Measurements from ENCODE around the gene ALPK3. TPM values are rescaled to one million over a fixed set of nuclear protein-coding genes. Genes with fewer than 3 reads are reported as not detected.

Gene ALPK3
- total and polyA plus RNA-seq, 2 experiments from 2014 or later = 3.7 to 29.7 TPM

DNA sequence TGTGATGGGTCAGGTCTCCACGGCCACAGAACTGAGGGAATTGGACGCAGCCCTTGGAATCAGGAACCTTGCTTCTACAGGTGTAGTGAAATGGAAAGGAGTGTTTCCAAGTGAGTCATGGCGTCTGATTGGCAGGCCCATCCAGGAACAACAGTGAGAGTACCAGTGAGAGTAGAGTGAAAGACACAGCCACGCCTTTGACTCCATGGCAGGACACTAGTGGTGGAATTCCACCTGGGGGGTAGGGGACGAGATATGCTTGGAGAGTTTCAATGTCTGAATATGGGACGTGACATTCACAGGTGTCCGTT, 64.3 kb downstream of the ALPK3 start (continued):
- TF ChIP-seq ZNF462 (CRISPR knock-in tag; IDR thresholded peaks at IDR 0.05) (no peak), ZNF331 (CRISPR knock-in tag; IDR thresholded peaks at IDR 0.05; ENCODE audit: low read depth) (no peak), CREB1 (CRISPR knock-in tag; IDR thresholded peaks at IDR 0.05; ENCODE audit: low read depth) (no peak), NANOG (IDR thresholded peaks at IDR 0.05; ENCODE audit: borderline replicate concordance) (no peak), STAT1 (IDR thresholded peaks at IDR 0.05; ENCODE audit: unreplicated experiment) (no peak), JUNB (IDR thresholded peaks at IDR 0.05; ENCODE audit: unreplicated experiment) (no peak), CTCF (conservative IDR thresholded peaks at IDR 0.05; ENCODE audit: low read depth in 2 of 2) (no peak), POLR2AphosphoS5 (IDR thresholded peaks at IDR 0.05; ENCODE audit: low read depth) (no peak), EZH2phosphoT487 (IDR thresholded peaks at IDR 0.05; ENCODE audit: unreplicated experiment) (no peak), EZH2 (IDR thresholded peaks at IDR 0.05; ENCODE audit: low read depth, unreplicated experiment) (no peak)
- TF ChIP-seq, protein P1, sequence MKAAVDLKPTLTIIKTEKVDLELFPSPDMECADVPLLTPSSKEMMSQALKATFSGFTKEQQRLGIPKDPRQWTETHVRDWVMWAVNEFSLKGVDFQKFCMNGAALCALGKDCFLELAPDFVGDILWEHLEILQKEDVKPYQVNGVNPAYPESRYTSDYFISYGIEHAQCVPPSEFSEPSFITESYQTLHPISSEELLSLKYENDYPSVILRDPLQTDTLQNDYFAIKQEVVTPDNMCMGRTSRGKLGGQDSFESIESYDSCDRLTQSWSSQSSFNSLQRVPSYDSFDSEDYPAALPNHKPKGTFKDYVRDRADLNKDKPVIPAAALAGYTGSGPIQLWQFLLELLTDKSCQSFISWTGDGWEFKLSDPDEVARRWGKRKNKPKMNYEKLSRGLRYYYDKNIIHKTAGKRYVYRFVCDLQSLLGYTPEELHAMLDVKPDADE (IDR thresholded peaks at IDR 0.05) = no peak

Data from GM23338 (cell line).